ENCODE data around the gene ZNF217. TPM values are rescaled to one million over a fixed set of nuclear protein-coding genes. Genes with fewer than 3 reads are reported as not detected.

ZNF217 gene
- total RNA-seq, 1 donor from 2014 or later = 57.9 TPM

DNA sequence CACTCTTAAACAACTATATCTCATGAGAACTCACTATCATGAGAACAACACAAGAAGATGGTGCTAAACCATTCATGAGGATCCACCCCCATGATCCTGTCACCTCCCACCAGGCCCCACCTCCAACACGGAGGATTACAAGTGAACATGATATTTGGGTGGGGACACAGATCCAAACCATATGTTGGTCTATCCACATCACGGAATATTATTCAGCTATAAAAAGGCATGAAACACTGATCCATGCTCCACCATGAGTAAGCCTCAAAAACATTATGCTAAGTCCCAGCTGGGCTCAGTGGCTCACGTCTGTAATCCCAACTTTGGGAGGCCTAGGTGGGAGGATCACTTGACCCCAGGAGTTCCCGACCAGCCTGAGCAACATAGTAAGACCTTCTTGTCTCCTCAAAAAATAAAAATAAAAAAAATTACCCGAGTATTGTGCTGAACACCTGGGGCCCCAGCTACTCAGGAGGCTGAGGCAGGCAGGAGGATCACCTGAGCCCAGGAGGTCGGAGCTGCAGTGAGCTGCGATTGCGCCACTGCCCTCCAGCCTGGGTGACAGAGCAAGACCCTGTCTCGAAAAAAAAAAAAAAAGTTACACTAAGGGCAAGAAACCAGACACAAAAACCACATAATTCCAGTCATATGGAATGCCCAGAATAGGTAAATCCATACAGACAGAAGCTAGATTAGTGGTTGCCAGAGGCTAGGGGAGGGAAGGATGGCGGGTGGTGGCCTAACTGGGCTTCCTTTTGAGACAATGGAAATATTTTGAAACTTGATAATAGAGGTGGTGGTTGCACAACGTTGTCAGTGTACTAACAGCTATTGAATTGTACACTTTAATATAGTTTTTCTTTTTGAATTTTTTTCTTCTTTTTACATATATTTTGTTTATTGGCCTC, 43.1 kb downstream of the ZNF217 start:
- Histone ChIP-seq H3K36me3 (ENCODE audit: insufficient read depth, low read length) (no peaks in the 10 kb centered on the region), H3K4me3 (ENCODE audit: insufficient read depth, low read depth, low read length) (no peak overlapping the region), H3K9ac (ENCODE audit: low read length) (no peak overlapping the region), H3K4me2 (ENCODE audit: low read length) (no peak overlapping the region), H3K27me3 (ENCODE audit: insufficient read depth, low read length) (no peaks in the 10 kb centered on the region), H4K20me1 (ENCODE audit: insufficient read depth, low read length) (no peaks in the 10 kb centered on the region), H3K27ac (ENCODE audit: low read depth, low read length) (no peak overlapping the region), H3K9me3 (ENCODE audit: insufficient read depth, low read depth, low read length) (no peaks in the 10 kb centered on the region), H3K4me1 (ENCODE audit: insufficient read depth, low read length) (peaks cover 3% of the 10 kb centered on the region), H3K79me2 (ENCODE audit: insufficient read depth, low read length) (no peaks in the 10 kb centered on the region), H2AFZ (ENCODE audit: low read depth, low read length) (no peak overlapping the region)
- H3K4me1 Mint-ChIP-seq (ENCODE audit: low read depth, unreplicated experiment) = no peaks in the 10 kb centered on the region
- no peaks in the 10 kb centered on the region for H3K27me3 Mint-ChIP-seq (ENCODE audit: low read depth, unreplicated experiment)
- H3K4me3 Mint-ChIP-seq (ENCODE audit: unreplicated experiment) = no peak overlapping the region
- TF ChIP-seq, protein P1, sequence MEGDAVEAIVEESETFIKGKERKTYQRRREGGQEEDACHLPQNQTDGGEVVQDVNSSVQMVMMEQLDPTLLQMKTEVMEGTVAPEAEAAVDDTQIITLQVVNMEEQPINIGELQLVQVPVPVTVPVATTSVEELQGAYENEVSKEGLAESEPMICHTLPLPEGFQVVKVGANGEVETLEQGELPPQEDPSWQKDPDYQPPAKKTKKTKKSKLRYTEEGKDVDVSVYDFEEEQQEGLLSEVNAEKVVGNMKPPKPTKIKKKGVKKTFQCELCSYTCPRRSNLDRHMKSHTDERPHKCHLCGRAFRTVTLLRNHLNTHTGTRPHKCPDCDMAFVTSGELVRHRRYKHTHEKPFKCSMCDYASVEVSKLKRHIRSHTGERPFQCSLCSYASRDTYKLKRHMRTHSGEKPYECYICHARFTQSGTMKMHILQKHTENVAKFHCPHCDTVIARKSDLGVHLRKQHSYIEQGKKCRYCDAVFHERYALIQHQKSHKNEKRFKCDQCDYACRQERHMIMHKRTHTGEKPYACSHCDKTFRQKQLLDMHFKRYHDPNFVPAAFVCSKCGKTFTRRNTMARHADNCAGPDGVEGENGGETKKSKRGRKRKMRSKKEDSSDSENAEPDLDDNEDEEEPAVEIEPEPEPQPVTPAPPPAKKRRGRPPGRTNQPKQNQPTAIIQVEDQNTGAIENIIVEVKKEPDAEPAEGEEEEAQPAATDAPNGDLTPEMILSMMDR (IDR thresholded peaks at IDR 0.05; ENCODE audit: insufficient read depth, low read depth, low read length) = no peak
- no peak for TF ChIP-seq EZH2 (IDR thresholded peaks at IDR 0.05; ENCODE audit: insufficient read depth, low read length)
- no peaks in the 10 kb centered on the region for H3K36me3 Mint-ChIP-seq (ENCODE audit: low read depth, unreplicated experiment)
- no peak for DNase-seq (ENCODE audit: low read depth)
- H3K9me3 Mint-ChIP-seq (ENCODE audit: unreplicated experiment) = no peaks in the 10 kb centered on the region
- no peak for FAIRE-seq
- H3K27ac Mint-ChIP-seq (ENCODE audit: unreplicated experiment) = no peak overlapping the region

DNA sequence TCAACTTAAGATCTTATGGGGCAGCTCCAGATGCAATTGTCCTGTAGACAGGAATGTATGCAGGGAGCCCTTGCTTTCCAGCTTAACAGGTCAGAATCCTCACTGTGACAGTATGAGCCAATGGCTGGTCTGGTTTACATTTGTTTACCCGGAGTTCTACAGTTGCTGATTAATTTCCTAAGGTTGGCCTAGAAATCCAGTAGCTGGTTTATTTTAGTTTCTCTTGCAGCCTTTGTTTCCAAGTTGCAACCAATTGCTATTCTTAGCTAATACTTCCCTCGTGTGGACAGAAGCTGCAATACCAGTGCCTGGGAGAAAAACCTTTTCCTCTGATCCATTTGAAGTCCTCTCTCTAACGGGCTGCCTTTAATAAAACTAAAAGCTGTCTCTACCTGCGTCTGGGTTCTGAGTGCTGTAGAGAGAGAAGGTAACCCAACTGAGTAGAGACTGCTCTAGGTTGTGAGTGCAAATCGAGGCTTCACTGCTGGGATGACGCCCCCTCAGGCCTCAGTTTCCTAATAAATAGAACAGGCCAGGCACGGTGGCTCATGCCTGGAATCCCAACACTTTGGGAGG, 45.9 kb downstream of the ZNF217 start:
- DNase-seq (ENCODE audit: low read depth) (peak; percentile 52), FAIRE-seq (peak; percentile 85)
- no peaks in the 10 kb centered on the region for H3K9me3 ChIP-seq (ENCODE audit: insufficient read depth, low read depth, low read length)
- no peaks in the 10 kb centered on the region for H3K27me3 ChIP-seq (ENCODE audit: insufficient read depth, low read length)
- Mint-ChIP-seq H3K27me3 (ENCODE audit: low read depth, unreplicated experiment) (no peaks in the 10 kb centered on the region), H3K9me3 (ENCODE audit: unreplicated experiment) (no peaks in the 10 kb centered on the region), H3K36me3 (ENCODE audit: low read depth, unreplicated experiment) (no peaks in the 10 kb centered on the region), H3K4me1 (ENCODE audit: low read depth, unreplicated experiment) (no peaks in the 10 kb centered on the region), H3K4me3 (ENCODE audit: unreplicated experiment) (no peak overlapping the region), H3K27ac (ENCODE audit: unreplicated experiment) (no peak overlapping the region)
- H2AFZ ChIP-seq (ENCODE audit: low read depth, low read length) = no peak overlapping the region
- no peaks in the 10 kb centered on the region for H3K79me2 ChIP-seq (ENCODE audit: insufficient read depth, low read length)
- TF ChIP-seq EZH2 (IDR thresholded peaks at IDR 0.05; ENCODE audit: insufficient read depth, low read length) = no peak
- TF ChIP-seq, protein P1 (IDR thresholded peaks at IDR 0.05; ENCODE audit: insufficient read depth, low read depth, low read length) = peak; percentile 91
- H3K36me3 ChIP-seq (ENCODE audit: insufficient read depth, low read length) = no peaks in the 10 kb centered on the region
- H3K4me2 ChIP-seq (ENCODE audit: low read length) = no peak overlapping the region
- H4K20me1 ChIP-seq (ENCODE audit: insufficient read depth, low read length) = no peaks in the 10 kb centered on the region
- H3K27ac ChIP-seq (ENCODE audit: low read depth, low read length) = no peak overlapping the region
- H3K4me3 ChIP-seq (ENCODE audit: insufficient read depth, low read depth, low read length) = no peak overlapping the region
- H3K4me1 ChIP-seq (ENCODE audit: insufficient read depth, low read length) = peaks cover 3% of the 10 kb centered on the region
- no peak overlapping the region for H3K9ac ChIP-seq (ENCODE audit: low read length)

Measured in astrocyte (in vitro differentiated cells and primary cell).